Prostate gland (tissue), 2 donors: ENCODE results near the gene RSPH1.

Experiments
- CTCF ChIP-seq, 4 experiments: fragments of 200-600 bp in 2 of 4; fragments of 450-650 bp in 2 of 4; sonication (generic) in 2 of 4; IDR thresholded peaks; 1 replicate in 3 of 4; 2 replicates in 1 of 4; pipeline ENCODE4 v1.5.1; 2016 to 2019; ENCODE audit warnings: antibody characterized with exemption in 4 of 4, mild to moderate bottlenecking in 2 of 4, moderate library complexity in 2 of 4
- POLR2A ChIP-seq: fragments of 450-650 bp; IDR thresholded peaks from one replicate; pipeline ENCODE4 v1.6.1; 2016; ENCODE audit warnings: antibody characterized with exemption, mild to moderate bottlenecking
- POLR2AphosphoS5 ChIP-seq: sonication (generic); formaldehyde crosslinking; IDR thresholded peaks from one replicate; pipeline ENCODE4 v1.6.1; 2017; ENCODE audit warnings: antibody characterized with exemption

- TF ChIP-seq CTCF (IDR thresholded peaks at IDR 0.05) (no peak), POLR2A (no peak), POLR2AphosphoS5 (no peak)
Observed at GRCh38 chr21:42533306-42533962, 37.4 kb upstream of the RSPH1 start.
